Dermis microvascular lymphatic vessel endothelial cell (primary cell): Measurements from ENCODE around the gene TBC1D10B. TPM values are rescaled to one million over a fixed set of nuclear protein-coding genes. Genes with fewer than 3 reads are reported as not detected.
"Not testable (repeated sequence)": the region's sequence is repeated elsewhere in the genome, so short reads cannot be mapped to it uniquely, and the experiment has no call there.

Experiments
- DNase-seq, 2 donors: peaks; one replicate each; pipeline versions ENCODE4 v3.0.0 to v3.0.0-alpha.2; 2010; ENCODE audit warnings: low read depth in 2 of 2
- total RNA-seq: library from RNA; depleted of rRNA; stranded (reverse); fragments of >200 nt; gene quantifications from 2 replicates; pipeline ENCODE4 v1.2.1, GENCODE V29; 2014

TBC1D10B gene
- total RNA-seq, 1 donor from 2014 or later = 22.2 TPM

DNA sequence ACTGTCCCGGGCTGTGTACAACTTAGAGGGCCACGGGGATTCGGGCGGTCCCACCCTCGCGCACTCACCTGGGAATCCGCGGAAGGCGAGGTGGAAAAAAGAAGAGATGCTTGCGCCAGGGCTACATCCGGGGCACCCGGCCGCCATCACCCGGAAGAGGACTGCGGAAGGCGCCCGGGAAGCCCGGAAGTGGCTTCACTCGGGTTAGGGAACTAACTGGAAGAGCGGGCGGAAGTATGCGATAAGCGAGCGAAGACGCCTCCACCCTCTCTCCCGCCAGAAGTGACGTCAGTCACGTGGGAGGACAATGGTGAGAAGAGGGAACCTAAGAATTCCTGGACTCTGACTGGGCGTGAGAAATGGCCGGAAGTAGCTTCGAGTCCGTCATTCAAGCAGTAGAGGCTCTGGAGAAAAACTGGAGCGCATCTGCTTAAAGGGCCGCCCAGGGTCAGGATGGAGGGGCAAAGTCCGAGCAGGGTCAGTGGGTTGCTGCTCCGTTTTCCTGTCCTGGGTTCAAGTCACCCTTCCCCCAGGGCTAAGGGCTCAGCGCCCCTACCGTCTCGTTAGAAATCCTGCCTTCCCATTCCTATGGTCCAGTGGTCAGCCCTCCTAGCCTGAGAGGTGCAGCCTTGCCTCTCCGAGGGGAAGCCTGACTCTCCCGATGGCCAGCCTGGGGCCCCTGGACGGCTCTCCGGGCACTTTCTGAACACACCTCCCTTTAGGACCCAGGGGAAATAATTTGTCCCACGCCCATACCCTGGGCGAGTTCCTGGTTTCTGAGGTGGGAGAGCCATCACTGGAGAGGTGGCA is 14.9 kb downstream of the TBC1D10B start, which contains the start of gene CD2BP2:
CD2BP2 (minus strand) TSS at position 165 of the 810 bp plus-strand sequence. CDS start 627 bp downstream, outside the sequence.
- DNase-seq = peak; percentile 96 to 99

GRCh38 chr16:30354423-30355143 is 15.7 kb downstream of the TBC1D10B start:
- DNase-seq = peak in 1 of 2 donors; percentile 36

GRCh38 chr16:30353438-30354129 is 16.7 kb downstream of the TBC1D10B start:
- DNase-seq = no peak

- no peak for DNase-seq
Measured at GRCh38 chr16:30352488-30353401, 17.5 kb downstream of the TBC1D10B start.

GRCh38 chr16:30351586-30352419 is 18.5 kb downstream of the TBC1D10B start:
- DNase-seq = peak; percentile 84 to 97

GRCh38 chr16:30351001-30351441 is 19.3 kb downstream of the TBC1D10B start:
- no peak for DNase-seq

GRCh38 chr16:30350134-30350871 is 20.0 kb downstream of the TBC1D10B start:
- no peak for DNase-seq

DNA sequence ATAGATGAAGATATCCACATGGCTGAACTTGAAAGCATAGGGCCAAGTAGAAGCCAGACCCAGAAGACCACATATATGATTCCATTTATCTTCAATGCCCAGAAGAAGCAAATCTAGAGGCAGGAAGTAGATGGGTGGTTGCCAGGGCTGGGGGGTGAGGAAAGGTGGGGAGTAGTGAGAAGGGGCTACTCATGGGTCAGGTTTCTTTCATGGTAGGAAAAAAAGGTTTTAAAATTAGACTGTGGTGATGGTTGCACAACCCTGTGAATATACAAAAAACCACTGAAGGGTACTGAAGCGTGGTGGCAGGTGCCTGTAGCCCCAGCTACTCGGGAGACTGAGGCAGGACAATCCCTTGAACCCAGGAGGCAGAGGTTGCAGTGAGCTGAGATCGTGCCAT is 20.6 kb downstream of the TBC1D10B start:
- DNase-seq = no peak

DNA sequence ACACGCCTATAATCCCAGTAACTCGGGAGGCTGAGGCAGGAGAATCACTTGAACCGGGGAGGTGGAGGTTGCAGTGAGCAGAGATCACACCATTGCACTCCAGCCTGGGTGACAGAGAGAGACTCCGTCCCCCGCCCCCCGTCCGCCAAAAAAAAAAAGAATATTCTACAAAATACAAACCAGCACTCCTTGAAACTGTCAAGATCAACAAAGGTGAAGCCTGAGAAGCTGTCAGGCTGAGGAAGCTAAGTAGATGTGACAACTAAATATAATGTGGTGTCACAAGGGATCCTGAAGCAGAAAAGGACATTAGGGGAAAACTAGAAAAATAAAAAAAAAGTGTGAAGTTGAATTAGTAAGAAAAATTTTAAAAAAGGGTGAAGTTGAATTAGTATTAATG is 21.4 kb downstream of the TBC1D10B start:
- DNase-seq = no peak

- DNase-seq = no peak
Measured at GRCh38 chr16:30348113-30348512, 22.2 kb downstream of the TBC1D10B start.

DNA sequence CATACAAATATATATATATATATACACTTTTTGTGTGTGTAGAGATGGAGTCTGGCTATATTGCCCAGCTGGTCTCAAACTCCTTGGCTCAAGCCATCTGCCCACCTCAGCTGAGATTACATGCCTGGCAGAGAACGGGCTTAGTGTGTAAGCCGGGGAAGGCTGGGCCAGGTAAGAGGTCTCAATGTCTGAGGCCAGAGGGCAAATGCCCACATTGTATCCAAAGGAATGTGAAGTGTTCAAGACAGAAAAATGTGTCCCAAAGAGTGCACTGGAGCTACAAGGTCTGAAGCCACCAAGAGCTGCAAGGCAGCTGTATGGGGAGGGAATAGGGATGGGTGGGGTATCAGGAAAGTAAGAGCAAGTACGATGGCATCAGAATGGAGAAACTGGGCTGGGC is 24.0 kb downstream of the TBC1D10B start:
- DNase-seq = no peak

GRCh38 chr16:30343491-30343820 is 26.8 kb downstream of the TBC1D10B start:
- not testable (repeated sequence) for DNase-seq

DNA sequence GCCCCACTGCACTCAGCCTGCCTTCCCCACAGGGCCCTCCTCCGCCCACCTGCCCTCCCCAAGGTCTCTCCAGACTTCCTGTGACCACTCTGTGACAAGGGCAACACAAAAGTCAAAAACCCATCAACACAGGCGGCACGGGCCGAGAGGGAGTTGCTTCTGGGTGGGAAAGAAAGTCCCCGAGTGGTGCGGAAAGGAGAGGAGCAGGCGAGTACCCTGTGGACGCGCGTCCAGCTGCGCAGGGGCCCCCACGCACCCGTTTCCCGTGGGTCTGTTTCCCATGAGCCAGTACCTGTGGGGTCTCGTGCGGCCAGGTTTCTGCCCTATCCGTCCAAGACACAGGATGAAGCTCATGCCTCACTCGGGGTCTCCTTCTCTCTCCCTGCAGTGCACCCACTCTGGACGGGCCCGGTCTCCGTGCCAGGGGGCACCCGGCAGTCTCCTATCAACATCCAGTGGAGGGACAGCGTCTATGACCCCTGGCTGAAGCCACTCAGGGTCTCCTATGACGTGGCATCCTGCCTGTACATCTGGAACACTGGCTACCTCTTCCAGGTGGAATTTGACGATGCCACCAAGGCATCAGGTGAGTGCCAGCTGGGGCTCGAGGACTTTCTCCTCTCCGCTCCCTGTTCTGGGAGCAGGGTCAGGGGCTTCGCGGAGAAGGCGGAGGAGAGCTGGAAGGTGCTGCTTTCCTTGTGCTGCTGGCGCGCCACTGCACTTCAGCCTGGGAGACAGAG is 27.4 kb downstream of the TBC1D10B start:
- no peak for DNase-seq

- not testable (repeated sequence) for DNase-seq
Measured at GRCh38 chr16:30341971-30342370, 28.3 kb downstream of the TBC1D10B start.

DNA sequence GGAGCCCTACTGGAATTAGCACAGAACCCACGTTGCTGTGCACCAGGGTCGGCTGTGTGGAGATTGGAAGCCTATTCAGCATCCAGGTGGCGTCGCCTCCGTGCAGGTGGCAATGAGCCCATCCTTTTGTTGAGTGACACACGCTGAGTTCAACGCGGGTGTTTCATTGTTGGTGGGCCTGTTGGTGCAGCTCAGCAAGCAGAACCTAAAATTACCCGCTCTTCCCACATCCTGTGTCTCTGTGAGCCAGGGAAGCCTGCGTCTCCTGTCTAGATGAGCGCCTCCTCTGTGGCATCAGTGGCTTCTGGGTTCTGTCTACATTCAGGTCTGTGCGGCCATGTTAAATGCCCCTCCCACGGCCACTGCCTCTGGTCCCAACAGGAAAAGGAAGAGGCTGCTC is 29.7 kb downstream of the TBC1D10B start:
- DNase-seq = no peak

DNA sequence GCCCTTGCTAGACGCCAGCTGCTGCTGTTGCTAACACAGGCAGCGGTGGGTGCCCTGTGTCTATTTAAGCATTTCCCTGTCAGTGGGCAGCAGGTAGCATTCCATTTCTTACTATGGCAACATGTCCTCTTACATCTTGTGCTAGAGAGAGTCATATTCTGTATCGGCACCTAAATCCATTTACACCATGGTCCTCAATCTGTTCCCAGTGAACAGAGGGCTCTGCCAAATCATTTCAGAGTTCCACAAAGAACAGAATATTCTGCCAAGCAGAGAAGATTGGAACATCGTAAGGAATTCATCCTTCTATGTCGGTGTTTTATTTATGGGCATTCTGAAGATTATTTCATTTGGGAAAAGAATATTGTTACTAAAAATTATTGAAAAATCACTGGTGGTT is 31.6 kb downstream of the TBC1D10B start:
- not testable (repeated sequence) for DNase-seq

DNA sequence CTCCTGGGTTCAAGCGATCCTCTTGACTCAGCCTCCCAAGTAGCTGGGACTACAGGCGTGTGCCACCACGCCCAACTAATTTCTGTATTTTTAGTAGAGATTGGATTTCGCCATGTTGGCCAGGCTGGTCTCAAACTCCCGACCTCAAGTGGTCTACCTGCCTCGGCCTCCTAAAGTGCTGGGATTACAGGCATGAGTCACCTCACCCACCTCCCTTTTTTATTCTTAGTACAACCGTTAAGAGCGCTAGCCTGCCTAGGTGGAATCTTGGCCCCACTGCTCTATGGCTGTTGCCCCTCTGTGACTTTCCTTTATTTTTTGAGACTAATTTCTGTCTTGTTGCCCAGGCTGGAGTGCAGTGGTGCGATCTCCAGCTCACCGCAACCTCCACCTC is 32.3 kb downstream of the TBC1D10B start:
- DNase-seq = not testable (repeated sequence)

DNA sequence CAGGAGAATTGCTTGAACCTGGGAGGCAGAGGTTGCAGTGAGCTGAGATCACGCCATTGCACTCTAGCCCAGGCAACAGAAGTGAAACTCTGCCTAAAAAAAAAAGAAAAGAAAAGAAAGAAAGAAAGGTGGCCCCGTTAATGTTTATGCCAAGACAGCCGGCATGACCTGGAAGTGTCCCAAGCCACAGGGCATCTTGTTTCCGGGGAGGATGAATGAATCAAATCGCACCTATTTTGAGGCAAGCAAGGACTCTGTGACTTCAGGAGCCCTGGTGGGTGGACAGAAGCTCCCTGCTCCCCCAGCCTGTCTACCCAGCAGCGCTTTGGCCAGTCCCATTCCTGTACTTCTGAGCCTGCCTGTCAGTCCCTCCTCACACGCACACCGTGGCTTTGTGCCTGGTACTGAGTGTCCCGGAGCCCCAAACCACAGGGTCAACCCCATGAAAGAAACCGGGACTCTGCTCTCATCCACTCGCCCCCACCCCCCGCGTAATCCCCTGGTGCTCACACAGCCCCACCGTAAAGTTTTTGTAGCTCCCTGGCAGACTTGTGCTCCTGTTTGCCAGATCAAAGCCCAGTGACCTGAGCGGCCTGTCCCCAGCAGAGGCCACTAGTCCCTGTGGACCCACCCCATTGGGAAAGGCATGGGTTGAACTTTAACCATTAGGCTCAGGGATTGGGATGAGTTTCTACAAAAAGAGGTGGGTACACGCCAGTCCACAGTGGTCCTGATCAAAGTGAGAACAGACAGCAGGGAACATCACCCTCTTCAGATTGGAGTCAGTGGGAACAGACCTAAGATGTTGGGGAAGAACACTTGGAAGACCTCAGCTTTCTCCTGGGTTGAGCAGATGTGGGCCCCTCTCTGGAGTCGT is 34.5 kb downstream of the TBC1D10B start:
- DNase-seq = no peak
